OCI-LY7 (cell line): Measurements from ENCODE around the gene GIMAP5.

Experiments used
- EZH2phosphoT487 ChIP-seq: fragments of 200-600 bp; sonication (generic); IDR thresholded peaks from 2 replicates; pipeline ENCODE4 v1.6.1; 2018; ENCODE audit warnings: low read depth, borderline replicate concordance, mild to moderate bottlenecking, mixed run types, antibody characterized with exemption, low read length, moderate library complexity, mixed read lengths
- TF ChIP-seq, protein P1 (sequence below): fragments of 200-600 bp; sonication (generic); conservative IDR thresholded peaks from 2 replicates; pipeline ENCODE4 v1.5.1; 2014; ENCODE audit warnings: mild to moderate bottlenecking, antibody characterized with exemption, low read length, moderate library complexity, mixed read lengths

DNA sequence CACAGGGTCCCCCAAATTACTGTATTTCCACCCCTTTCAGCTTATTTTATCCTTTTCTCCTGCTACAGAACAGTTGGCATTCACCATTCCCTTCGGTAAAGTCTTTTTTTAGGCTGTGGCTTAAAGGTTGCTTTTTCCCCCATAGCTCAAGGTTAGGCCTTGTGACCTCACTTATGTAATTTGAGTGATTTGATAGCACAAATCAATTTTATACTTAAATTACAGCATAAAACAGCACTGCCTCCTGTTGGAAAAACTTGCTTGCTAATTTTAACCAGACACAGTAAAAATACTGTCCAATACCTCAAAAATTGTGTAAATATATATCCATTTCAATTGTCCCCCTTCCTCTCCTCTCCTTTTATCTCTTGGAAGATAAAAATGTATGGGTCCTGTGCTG lies 13.8 kb upstream of the GIMAP5 start:
- TF ChIP-seq, protein P1, sequence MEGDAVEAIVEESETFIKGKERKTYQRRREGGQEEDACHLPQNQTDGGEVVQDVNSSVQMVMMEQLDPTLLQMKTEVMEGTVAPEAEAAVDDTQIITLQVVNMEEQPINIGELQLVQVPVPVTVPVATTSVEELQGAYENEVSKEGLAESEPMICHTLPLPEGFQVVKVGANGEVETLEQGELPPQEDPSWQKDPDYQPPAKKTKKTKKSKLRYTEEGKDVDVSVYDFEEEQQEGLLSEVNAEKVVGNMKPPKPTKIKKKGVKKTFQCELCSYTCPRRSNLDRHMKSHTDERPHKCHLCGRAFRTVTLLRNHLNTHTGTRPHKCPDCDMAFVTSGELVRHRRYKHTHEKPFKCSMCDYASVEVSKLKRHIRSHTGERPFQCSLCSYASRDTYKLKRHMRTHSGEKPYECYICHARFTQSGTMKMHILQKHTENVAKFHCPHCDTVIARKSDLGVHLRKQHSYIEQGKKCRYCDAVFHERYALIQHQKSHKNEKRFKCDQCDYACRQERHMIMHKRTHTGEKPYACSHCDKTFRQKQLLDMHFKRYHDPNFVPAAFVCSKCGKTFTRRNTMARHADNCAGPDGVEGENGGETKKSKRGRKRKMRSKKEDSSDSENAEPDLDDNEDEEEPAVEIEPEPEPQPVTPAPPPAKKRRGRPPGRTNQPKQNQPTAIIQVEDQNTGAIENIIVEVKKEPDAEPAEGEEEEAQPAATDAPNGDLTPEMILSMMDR = no peak
- no peak for TF ChIP-seq EZH2phosphoT487
